ENCODE data around the gene CATSPER4. TPM values are rescaled to one million over a fixed set of nuclear protein-coding genes. Genes with fewer than 3 reads are reported as not detected.

The CATSPER4 gene
- total and polyA plus RNA-seq, 2 of the 13 experiments (the other 11 are each of a cell fraction or from before 2014, with no cell fraction given) = not detected

DNA sequence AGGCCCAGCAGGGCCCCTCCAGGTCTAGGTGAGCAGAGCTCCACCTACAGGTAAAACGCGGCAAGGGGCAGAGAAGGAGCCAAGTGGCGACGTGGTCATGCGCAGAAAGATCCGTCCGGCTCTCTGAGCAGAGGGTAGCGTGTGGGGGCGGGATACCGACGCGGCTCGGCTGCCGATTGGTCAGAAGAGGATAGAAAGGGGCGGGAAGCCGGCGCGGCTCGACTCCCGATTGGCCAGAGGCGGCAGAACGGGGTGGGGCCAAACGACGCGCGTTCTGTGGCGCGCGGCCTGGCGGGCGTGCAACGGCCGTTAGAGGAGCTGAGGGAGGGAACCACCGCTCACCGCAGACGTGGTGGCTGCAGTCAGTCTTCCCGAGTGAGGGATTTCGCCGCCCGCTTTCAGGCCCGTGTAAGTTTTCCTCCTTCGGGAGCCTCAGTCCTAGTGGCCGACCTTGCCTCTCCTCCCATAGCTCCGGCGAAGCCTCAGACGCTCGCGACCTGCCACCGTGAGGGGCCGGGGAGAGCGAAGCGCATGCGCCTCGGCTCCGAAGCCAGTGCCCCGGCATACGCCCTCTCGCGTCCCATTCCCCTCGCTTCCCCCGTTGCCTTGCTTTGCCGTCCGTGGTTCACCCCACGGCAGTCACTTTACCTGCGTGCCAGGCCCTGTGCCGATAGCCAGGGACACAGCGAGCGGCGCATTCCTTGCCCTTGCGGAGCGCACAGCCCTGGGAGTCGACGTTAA is 43.7 kb downstream of the CATSPER4 start, which contains the start of gene CEP85 (continued):
- TF ChIP-seq GZF1 (CRISPR knock-in tag; IDR thresholded peaks at IDR 0.05) (0 out of 2 replicates have a peak, but pooled peaks have one; percentile 21), ZNF329 (CRISPR knock-in tag; IDR thresholded peaks at IDR 0.05; ENCODE audit: low read depth) (0 out of 2 replicates have a peak, but pooled peaks have one; percentile 54), ETV6 (CRISPR knock-in tag; conservative IDR thresholded peaks at IDR 0.05) (0 out of 2 replicates have a peak, but pooled peaks have one; percentile 2), ARNT2 (CRISPR knock-in tag; IDR thresholded peaks at IDR 0.05; ENCODE audit: low read depth) (peak; percentile 31), HOXA3 (CRISPR knock-in tag; IDR thresholded peaks at IDR 0.05) (0 out of 2 replicates have a peak, but pooled peaks have one; percentile 12), ZNF563 (CRISPR knock-in tag; IDR thresholded peaks at IDR 0.05) (peak; percentile 91; the same call in 1 of the 2 replicates), HNRNPL (IDR thresholded peaks at IDR 0.05; ENCODE audit: low read depth, low read length) (0 out of 2 replicates have a peak, but pooled peaks have one; percentile 20), ZBTB7A (CRISPR knock-in tag; IDR thresholded peaks at IDR 0.05) (no peak), ZNF781 (CRISPR knock-in tag; IDR thresholded peaks at IDR 0.05; ENCODE audit: borderline replicate concordance, not compliant biosample characterization) (no peak), SYNCRIP (IDR thresholded peaks at IDR 0.05; ENCODE audit: insufficient read depth, low read depth, low read length) (no peak), ZNF230 (CRISPR knock-in tag; IDR thresholded peaks at IDR 0.05) (no peak; the same call in 1 of the 2 replicates), ZNF7 (CRISPR knock-in tag; IDR thresholded peaks at IDR 0.05) (no peak)
- TF ChIP-seq, protein P1, sequence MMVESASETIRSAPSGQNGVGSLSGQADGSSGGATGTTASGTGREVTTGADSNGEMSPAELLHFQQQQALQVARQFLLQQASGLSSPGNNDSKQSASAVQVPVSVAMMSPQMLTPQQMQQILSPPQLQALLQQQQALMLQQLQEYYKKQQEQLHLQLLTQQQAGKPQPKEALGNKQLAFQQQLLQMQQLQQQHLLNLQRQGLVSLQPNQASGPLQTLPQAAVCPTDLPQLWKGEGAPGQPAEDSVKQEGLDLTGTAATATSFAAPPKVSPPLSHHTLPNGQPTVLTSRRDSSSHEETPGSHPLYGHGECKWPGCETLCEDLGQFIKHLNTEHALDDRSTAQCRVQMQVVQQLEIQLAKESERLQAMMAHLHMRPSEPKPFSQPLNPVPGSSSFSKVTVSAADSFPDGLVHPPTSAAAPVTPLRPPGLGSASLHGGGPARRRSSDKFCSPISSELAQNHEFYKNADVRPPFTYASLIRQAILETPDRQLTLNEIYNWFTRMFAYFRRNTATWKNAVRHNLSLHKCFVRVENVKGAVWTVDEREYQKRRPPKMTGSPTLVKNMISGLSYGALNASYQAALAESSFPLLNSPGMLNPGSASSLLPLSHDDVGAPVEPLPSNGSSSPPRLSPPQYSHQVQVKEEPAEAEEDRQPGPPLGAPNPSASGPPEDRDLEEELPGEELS (CRISPR knock-in tag; IDR thresholded peaks at IDR 0.05) = no peak
- TF ChIP-seq, protein P2, sequence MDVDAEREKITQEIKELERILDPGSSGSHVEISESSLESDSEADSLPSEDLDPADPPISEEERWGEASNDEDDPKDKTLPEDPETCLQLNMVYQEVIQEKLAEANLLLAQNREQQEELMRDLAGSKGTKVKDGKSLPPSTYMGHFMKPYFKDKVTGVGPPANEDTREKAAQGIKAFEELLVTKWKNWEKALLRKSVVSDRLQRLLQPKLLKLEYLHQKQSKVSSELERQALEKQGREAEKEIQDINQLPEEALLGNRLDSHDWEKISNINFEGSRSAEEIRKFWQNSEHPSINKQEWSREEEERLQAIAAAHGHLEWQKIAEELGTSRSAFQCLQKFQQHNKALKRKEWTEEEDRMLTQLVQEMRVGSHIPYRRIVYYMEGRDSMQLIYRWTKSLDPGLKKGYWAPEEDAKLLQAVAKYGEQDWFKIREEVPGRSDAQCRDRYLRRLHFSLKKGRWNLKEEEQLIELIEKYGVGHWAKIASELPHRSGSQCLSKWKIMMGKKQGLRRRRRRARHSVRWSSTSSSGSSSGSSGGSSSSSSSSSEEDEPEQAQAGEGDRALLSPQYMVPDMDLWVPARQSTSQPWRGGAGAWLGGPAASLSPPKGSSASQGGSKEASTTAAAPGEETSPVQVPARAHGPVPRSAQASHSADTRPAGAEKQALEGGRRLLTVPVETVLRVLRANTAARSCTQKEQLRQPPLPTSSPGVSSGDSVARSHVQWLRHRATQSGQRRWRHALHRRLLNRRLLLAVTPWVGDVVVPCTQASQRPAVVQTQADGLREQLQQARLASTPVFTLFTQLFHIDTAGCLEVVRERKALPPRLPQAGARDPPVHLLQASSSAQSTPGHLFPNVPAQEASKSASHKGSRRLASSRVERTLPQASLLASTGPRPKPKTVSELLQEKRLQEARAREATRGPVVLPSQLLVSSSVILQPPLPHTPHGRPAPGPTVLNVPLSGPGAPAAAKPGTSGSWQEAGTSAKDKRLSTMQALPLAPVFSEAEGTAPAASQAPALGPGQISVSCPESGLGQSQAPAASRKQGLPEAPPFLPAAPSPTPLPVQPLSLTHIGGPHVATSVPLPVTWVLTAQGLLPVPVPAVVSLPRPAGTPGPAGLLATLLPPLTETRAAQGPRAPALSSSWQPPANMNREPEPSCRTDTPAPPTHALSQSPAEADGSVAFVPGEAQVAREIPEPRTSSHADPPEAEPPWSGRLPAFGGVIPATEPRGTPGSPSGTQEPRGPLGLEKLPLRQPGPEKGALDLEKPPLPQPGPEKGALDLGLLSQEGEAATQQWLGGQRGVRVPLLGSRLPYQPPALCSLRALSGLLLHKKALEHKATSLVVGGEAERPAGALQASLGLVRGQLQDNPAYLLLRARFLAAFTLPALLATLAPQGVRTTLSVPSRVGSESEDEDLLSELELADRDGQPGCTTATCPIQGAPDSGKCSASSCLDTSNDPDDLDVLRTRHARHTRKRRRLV (CRISPR knock-in tag; IDR thresholded peaks at IDR 0.05) = peak; percentile 90
- TF ChIP-seq, protein P3, sequence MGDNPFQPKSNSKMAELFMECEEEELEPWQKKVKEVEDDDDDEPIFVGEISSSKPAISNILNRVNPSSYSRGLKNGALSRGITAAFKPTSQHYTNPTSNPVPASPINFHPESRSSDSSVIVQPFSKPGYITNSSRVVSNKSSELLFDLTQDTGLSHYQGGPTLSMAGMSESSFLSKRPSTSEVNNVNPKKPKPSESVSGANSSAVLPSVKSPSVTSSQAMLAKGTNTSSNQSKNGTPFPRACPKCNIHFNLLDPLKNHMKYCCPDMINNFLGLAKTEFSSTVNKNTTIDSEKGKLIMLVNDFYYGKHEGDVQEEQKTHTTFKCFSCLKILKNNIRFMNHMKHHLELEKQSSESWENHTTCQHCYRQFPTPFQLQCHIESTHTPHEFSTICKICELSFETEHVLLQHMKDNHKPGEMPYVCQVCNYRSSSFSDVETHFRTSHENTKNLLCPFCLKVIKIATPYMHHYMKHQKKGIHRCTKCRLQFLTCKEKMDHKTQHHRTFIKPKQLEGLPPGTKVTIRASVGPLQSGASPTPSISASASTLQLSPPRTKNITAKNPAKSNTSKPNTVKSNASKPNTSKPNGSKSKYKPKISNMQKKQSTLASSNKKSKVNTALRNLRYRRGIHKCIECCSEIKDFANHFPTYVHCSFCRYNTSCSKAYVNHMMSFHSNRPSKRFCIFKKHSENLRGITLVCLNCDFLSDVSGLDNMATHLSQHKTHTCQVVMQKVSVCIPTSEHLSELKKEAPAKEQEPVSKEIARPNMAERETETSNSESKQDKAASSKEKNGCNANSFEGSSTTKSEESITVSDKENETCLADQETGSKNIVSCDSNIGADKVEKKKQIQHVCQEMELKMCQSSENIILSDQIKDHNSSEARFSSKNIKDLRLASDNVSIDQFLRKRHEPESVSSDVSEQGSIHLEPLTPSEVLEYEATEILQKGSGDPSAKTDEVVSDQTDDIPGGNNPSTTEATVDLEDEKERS (CRISPR knock-in tag; IDR thresholded peaks at IDR 0.05) = peak; percentile 60; the same call in 1 of the 2 replicates
